GM19463 (cell line): ENCODE data around the gene SGF29.
"Not testable (repeated sequence)": the region's sequence is repeated elsewhere in the genome, so short reads cannot be mapped to it uniquely, and the experiment has no call there.

Experiments used
- ATAC-seq: cut with Tn5 transposase; IDR thresholded peaks from one replicate; pipeline ENCODE4 v1.9.1; 2021; ENCODE audit warnings: mild to moderate bottlenecking, moderate library complexity; ENCODE audit not compliant: unreplicated experiment

The SGF29 gene

GRCh38 chr16:28532940-28533647 lies 20.6 kb upstream of the SGF29 start:
- no peak for ATAC-seq

GRCh38 chr16:28534542-28535373 lies 19.0 kb upstream of the SGF29 start:
- no peak for ATAC-seq

DNA sequence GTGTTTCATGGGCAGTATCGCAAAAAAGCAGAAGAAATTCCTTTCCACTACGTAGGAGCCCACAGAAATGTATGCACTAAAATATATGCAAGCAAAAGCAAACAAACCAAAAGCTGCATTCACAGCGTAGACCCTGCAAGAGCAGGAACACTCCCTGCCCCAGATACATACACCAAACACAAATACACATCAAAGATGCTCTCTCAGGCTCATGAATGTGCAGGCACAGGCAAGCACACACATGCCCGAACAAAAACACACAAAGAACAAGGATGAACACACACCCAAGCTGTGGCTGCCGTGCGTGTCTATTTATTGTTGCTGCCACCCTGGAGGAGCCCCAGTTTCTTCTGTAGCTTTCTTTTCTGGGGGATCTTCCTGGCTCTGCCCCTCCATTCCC lies 16.6 kb upstream of the SGF29 start:
- no peak for ATAC-seq

GRCh38 chr16:28537964-28538732 lies 15.6 kb upstream of the SGF29 start:
- ATAC-seq, result no peak

GRCh38 chr16:28538733-28539596 lies 14.8 kb upstream of the SGF29 start, which contains the start of gene NUPR1:
Gene NUPR1, minus strand, starts transcription at chr16:28538974. Its CDS starts 67 bp downstream, at chr16:28538907.
- no peak for ATAC-seq

- no peak for ATAC-seq
Measured at GRCh38 chr16:28540346-28540745, 13.4 kb upstream of the SGF29 start.

DNA sequence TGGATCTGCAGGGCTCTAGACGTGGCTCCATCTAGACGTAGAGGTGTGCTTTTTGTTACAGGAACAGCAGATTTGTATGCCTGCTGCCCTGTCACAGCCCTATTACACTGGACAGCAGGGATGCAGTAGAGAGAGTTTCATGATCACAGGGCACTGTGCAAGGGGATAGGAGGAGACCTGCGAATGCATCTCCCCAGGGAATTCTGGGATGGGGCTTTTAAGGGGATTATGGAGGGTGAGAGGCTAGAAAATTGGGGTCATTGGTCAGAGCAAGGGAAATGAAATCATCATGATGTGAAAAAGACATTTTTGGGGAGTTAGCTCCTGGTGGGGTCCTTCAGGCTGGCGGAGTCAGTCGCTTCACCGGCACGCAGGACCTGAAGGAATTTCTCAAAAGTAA lies 11.1 kb upstream of the SGF29 start:
- no peak for ATAC-seq

GRCh38 chr16:28543072-28543471 lies 10.6 kb upstream of the SGF29 start:
- no peak for ATAC-seq

GRCh38 chr16:28544998-28545397 lies 8.7 kb upstream of the SGF29 start:
- ATAC-seq, result no peak

DNA sequence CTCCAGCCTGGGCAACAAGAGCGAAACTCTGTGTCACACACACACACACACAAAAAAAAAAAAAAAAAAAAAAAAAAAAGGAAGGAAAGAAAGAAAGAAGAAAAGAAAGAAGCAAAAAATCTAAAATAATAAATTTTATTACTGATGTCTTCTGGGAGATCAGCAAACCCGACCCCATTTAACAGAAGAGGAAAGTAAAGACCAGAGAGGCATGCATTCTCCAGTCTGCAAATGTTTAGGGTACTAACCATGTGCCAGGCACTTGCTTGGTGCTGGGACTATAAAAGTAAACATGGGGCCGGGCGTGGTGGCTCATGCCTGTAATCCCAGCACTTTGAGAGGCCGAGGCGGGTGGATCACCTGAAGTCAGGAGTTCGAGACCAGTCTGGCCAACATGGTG lies 7.8 kb upstream of the SGF29 start:
- ATAC-seq, result not testable (repeated sequence)

GRCh38 chr16:28546626-28547025 lies 7.1 kb upstream of the SGF29 start:
- ATAC-seq, result no peak

- no peak for ATAC-seq
Measured at GRCh38 chr16:28548306-28548802, 5.4 kb upstream of the SGF29 start.

DNA sequence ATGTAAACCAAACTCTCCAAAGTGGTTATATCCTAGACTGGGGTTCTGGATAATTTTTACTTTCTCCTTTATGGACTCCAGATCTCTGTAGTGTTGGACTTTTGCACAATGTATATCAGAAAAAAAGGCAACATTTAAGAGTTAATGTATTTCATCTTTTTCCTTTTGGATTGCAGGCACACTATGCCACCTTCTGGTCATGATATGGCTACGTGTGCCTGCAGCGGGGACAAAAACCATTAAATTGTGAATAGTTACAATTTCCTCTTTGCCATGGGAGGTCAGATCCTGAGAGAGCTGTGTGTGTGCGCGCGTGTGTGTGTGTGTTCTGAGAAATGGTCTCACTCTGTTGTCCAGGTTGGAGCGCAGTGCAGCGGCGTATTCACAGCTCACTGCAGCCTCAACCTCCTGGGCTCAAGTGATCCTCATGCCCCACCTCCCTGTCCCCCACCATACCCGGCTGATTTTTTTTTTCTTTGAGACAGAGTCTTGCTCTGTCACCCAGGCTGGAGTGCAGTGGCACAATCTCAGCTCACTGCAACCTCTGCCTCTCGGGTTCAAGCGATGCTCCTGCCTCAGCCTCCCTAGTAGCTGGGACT lies 4.3 kb upstream of the SGF29 start:
- ATAC-seq, result no peak

DNA sequence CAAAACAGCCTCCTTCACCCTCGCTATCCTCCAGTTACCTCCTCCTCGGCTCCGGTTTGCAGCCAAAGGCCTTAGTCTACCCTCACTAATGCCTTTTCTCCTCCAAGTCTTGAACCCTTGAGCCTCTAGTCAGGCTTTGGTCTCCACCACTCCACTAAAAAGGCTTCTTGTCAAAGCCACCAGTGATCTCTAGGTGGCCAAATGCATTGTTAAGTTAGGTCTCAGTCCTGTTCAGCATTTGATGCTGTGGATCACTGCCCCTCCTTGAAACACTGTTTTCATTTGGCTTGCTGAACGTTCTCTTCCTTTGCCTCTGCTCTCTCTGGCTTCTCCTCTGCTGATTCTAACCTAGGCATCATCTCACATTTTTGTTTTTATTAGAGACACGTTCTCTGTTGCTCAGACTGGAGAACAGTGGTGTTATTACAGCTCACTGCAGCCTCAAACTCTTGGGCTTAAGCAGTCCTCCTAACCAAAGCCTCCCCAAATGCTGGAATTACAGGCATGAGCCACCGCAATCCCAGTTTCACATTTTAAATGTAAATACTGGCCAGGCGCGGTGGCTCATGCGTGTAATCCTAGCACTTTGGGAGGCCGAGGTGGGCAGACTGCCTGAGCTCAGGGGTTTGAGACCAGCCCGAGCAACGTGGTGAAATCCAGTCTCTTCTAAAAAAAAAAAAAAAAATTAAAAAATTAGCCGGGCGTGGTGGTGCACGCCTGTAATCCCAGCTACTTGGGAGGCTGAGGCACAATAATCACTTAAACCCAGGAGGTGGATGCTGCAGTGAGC lies 1.1 kb downstream of the SGF29 start:
- no peak for ATAC-seq

- no peak for ATAC-seq
Measured at GRCh38 chr16:28555561-28555960, 1.8 kb downstream of the SGF29 start.

DNA sequence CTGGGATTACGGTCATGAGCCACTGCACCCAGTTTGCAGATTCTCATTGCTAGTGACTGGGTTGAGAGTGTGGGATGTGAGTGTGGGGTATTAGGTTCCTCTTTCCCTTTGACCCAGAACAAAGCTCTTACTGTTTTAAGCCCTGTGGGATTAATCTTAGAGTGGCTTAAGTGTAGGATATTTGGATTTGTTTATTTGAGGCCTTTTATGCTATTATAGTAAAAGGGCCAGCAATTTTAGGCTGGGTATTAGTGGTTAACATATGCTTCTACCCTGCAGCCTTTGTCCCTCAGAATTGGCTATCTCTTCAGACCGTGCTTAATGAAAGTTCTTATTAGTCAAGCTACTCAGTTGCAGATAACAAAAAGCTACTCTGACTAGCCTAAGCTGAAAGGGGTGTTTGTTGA lies 3.2 kb downstream of the SGF29 start:
- ATAC-seq, result no peak

- ATAC-seq, result no peak
Measured at GRCh38 chr16:28558456-28558855, 4.7 kb downstream of the SGF29 start.

DNA sequence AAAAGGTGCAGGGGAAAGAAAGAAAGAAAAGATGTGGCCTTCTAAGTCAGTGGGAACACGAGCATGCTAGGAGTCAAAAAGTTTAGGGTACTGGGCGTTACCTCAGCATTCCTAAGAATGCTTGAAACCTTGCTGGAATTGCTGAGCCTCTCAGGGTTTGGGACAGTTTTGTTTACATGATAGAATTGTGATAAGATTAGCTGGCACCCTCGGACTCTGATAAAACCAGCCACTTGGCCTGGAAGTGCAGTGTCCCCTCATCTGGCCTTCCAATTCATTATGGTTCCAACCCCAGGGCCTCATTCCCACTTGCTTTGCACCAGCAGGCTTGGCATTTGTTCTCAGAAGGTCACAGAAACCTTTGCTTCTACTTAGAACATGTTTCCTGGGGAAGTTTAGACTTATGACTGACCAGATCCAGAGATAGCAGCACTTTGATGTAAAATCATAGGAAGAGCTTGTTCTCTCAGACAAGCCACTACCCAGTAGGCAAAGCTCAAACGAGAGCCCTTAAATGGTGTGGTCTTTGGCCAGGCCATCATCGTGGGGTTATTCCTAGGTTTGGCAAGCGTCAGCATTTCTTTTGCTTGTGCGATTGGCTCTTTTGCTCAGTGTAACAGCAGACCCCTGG lies 8.0 kb downstream of the SGF29 start:
- ATAC-seq, result no peak

- no peak for ATAC-seq
Measured at GRCh38 chr16:28562199-28562598, 8.5 kb downstream of the SGF29 start.
